ENCODE measurements around the gene ETHE1. TPM values are rescaled to one million over a fixed set of nuclear protein-coding genes. Genes with fewer than 3 reads are reported as not detected.
"Not testable (repeated sequence)": the region's sequence is repeated elsewhere in the genome, so short reads cannot be mapped to it uniquely, and the experiment has no call there.

Gene ETHE1
- total RNA-seq, 1 donor from 2014 or later: 64.6 TPM

GRCh38 chr19:43527860-43528622 lies 1.0 kb upstream of the ETHE1 start:
- no peaks in the 10 kb centered on the region for H3K9me3 Mint-ChIP-seq
- peak overlapping the region; percentile 47 for H3K4me3 Mint-ChIP-seq (ENCODE audit: low read depth)
- no peak for DNase-seq (ENCODE audit: low spot score)
- peaks cover 15% of the 10 kb centered on the region for H3K4me1 Mint-ChIP-seq (ENCODE audit: low read depth)
- H3K36me3 Mint-ChIP-seq (ENCODE audit: low read depth): peaks cover 7% of the 10 kb centered on the region
- H3K27ac Mint-ChIP-seq: peak overlapping the region; percentile 60
- no peaks in the 10 kb centered on the region for H3K27me3 Mint-ChIP-seq (ENCODE audit: low read depth)
- intact Hi-C loops (cut with micrococcal nuclease): loop anchor here (2.0 to 10.0 kb wide), 3 partner anchors 54 to 257 kb away; partner anchors contain the start of gene KCNN4

- Mint-ChIP-seq H3K4me1 (ENCODE audit: low read depth) (peaks cover 12% of the 10 kb centered on the region), H3K27me3 (ENCODE audit: low read depth) (no peaks in the 10 kb centered on the region), H3K36me3 (ENCODE audit: low read depth) (peaks cover 11% of the 10 kb centered on the region), H3K27ac (peak overlapping the region; percentile 97), H3K9me3 (no peaks in the 10 kb centered on the region), H3K4me3 (ENCODE audit: low read depth) (peak overlapping the region; percentile 87)
- intact Hi-C loops (cut with micrococcal nuclease): loop anchor here (1.0 to 10.0 kb wide), 5 partner anchors 56 to 259 kb away; partner anchors contain the start of genes IRGQ, KCNN4 and ZNF576
- DNase-seq (ENCODE audit: low spot score): no peak
Observed at GRCh38 chr19:43525836-43526771, 897 bp downstream of the ETHE1 start.

- peaks cover 12% of the 10 kb centered on the region for H3K4me1 Mint-ChIP-seq (ENCODE audit: low read depth)
- DNase-seq (ENCODE audit: low spot score): no peak
- no peaks in the 10 kb centered on the region for H3K9me3 Mint-ChIP-seq
- intact Hi-C loops (cut with micrococcal nuclease): loop anchor here (1.0 to 10.0 kb wide), 4 partner anchors 57 to 260 kb away; partner anchors contain the start of genes IRGQ, KCNN4 and ZNF576
- H3K27me3 Mint-ChIP-seq (ENCODE audit: low read depth): no peaks in the 10 kb centered on the region
- H3K36me3 Mint-ChIP-seq (ENCODE audit: low read depth): peaks cover 11% of the 10 kb centered on the region
- H3K4me3 Mint-ChIP-seq (ENCODE audit: low read depth): peak overlapping the region; percentile 87
- peak overlapping the region; percentile 97 for H3K27ac Mint-ChIP-seq
Observed at GRCh38 chr19:43524922-43525835, 1.8 kb downstream of the ETHE1 start.

- H3K27me3 Mint-ChIP-seq (ENCODE audit: low read depth); H3K27ac Mint-ChIP-seq; H3K4me3 Mint-ChIP-seq (ENCODE audit: low read depth); DNase-seq (ENCODE audit: low spot score); H3K9me3 Mint-ChIP-seq: not testable (repeated sequence)
- peaks cover 16% of the 10 kb centered on the region for H3K4me1 Mint-ChIP-seq (ENCODE audit: low read depth)
- H3K36me3 Mint-ChIP-seq (ENCODE audit: low read depth): peaks cover 15% of the 10 kb centered on the region
- intact Hi-C loops (cut with micrococcal nuclease): loop anchor here (2.0 to 10.0 kb wide), 2 partner anchors 73 to 261 kb away; partner anchors contain the start of genes IRGQ, KCNN4 and ZNF576
Observed at GRCh38 chr19:43523696-43524095, 3.3 kb downstream of the ETHE1 start.

- Mint-ChIP-seq H3K4me1 (ENCODE audit: low read depth) (peaks cover 16% of the 10 kb centered on the region), H3K27ac (peak overlapping the region; percentile 63), H3K27me3 (ENCODE audit: low read depth) (no peaks in the 10 kb centered on the region), H3K9me3 (no peaks in the 10 kb centered on the region), H3K4me3 (ENCODE audit: low read depth) (peak overlapping the region; percentile 7), H3K36me3 (ENCODE audit: low read depth) (peaks cover 17% of the 10 kb centered on the region)
- DNase-seq (ENCODE audit: low spot score): no peak
- intact Hi-C loops (cut with micrococcal nuclease): loop anchor here (10.0 kb wide), 1 partner anchor 262 kb away; the partner anchor contains the start of gene KCNN4
Observed at GRCh38 chr19:43522929-43523328, 4.1 kb downstream of the ETHE1 start.

- Mint-ChIP-seq H3K9me3 (no peaks in the 10 kb centered on the region), H3K27ac (peak overlapping the region; percentile 17), H3K27me3 (ENCODE audit: low read depth) (no peaks in the 10 kb centered on the region), H3K4me3 (ENCODE audit: low read depth) (no peak overlapping the region), H3K4me1 (ENCODE audit: low read depth) (peaks cover 7% of the 10 kb centered on the region), H3K36me3 (ENCODE audit: low read depth) (peaks cover 14% of the 10 kb centered on the region)
- peak; percentile 65 for DNase-seq (ENCODE audit: low spot score)
- intact Hi-C loops (cut with micrococcal nuclease): loop anchor here (1.0 to 10.0 kb wide), 3 partner anchors 72 to 265 kb away; partner anchors contain the start of gene KCNN4
Observed at GRCh38 chr19:43519436-43520088, 7.4 kb downstream of the ETHE1 start.

- H3K9me3 Mint-ChIP-seq: no peaks in the 10 kb centered on the region
- no peaks in the 10 kb centered on the region for H3K27me3 Mint-ChIP-seq (ENCODE audit: low read depth)
- intact Hi-C loops (cut with micrococcal nuclease): loop anchor here (2.0 kb wide), 1 partner anchor 85 kb away; no protein-coding TSS in a partner anchor
- no peak overlapping the region for H3K27ac Mint-ChIP-seq
- no peak overlapping the region for H3K4me3 Mint-ChIP-seq (ENCODE audit: low read depth)
- peaks cover 24% of the 10 kb centered on the region for H3K36me3 Mint-ChIP-seq (ENCODE audit: low read depth)
- no peak for DNase-seq (ENCODE audit: low spot score)
- peaks cover 7% of the 10 kb centered on the region for H3K4me1 Mint-ChIP-seq (ENCODE audit: low read depth)
Observed at GRCh38 chr19:43518051-43518450, 8.9 kb downstream of the ETHE1 start.

- DNase-seq (ENCODE audit: low spot score); intact Hi-C loops (cut with micrococcal nuclease); H3K27me3 Mint-ChIP-seq (ENCODE audit: low read depth); H3K9me3 Mint-ChIP-seq; H3K4me1 Mint-ChIP-seq (ENCODE audit: low read depth); H3K4me3 Mint-ChIP-seq (ENCODE audit: low read depth); H3K27ac Mint-ChIP-seq: not testable (repeated sequence)
- peaks cover 52% of the 10 kb centered on the region for H3K36me3 Mint-ChIP-seq (ENCODE audit: low read depth)
Observed at GRCh38 chr19:43512399-43512798, 14.6 kb downstream of the ETHE1 start.

- Mint-ChIP-seq H3K36me3 (ENCODE audit: low read depth) (peaks cover 53% of the 10 kb centered on the region), H3K9me3 (no peaks in the 10 kb centered on the region), H3K4me1 (ENCODE audit: low read depth) (no peaks in the 10 kb centered on the region), H3K27me3 (ENCODE audit: low read depth) (no peaks in the 10 kb centered on the region), H3K27ac (no peak overlapping the region), H3K4me3 (ENCODE audit: low read depth) (no peak overlapping the region)
- no peak for DNase-seq (ENCODE audit: low spot score)
- intact Hi-C loops (cut with micrococcal nuclease): no loop called here
Observed at GRCh38 chr19:43511324-43511723, 15.7 kb downstream of the ETHE1 start.

- Mint-ChIP-seq H3K4me1 (ENCODE audit: low read depth) (peaks cover 5% of the 10 kb centered on the region), H3K9me3 (no peaks in the 10 kb centered on the region), H3K4me3 (ENCODE audit: low read depth) (no peak overlapping the region), H3K27ac (no peak overlapping the region), H3K27me3 (ENCODE audit: low read depth) (no peaks in the 10 kb centered on the region), H3K36me3 (ENCODE audit: low read depth) (peaks cover 56% of the 10 kb centered on the region)
- DNase-seq (ENCODE audit: low spot score): no peak
- intact Hi-C loops (cut with micrococcal nuclease): no loop called here
Observed at GRCh38 chr19:43510713-43511112, 16.3 kb downstream of the ETHE1 start.

GRCh38 chr19:43507880-43508279 lies 19.1 kb downstream of the ETHE1 start:
- peaks cover 17% of the 10 kb centered on the region for H3K4me1 Mint-ChIP-seq (ENCODE audit: low read depth)
- no peaks in the 10 kb centered on the region for H3K9me3 Mint-ChIP-seq
- peaks cover 51% of the 10 kb centered on the region for H3K36me3 Mint-ChIP-seq (ENCODE audit: low read depth)
- intact Hi-C loops (cut with micrococcal nuclease): no loop called here
- no peaks in the 10 kb centered on the region for H3K27me3 Mint-ChIP-seq (ENCODE audit: low read depth)
- DNase-seq (ENCODE audit: low spot score): no peak
- H3K4me3 Mint-ChIP-seq (ENCODE audit: low read depth): no peak overlapping the region
- H3K27ac Mint-ChIP-seq: no peak overlapping the region
